ENCODE results near the gene GRHL1.
"Not testable (repeated sequence)": the region's sequence is repeated elsewhere in the genome, so short reads cannot be mapped to it uniquely, and the experiment has no call there.

GRHL1 gene

GRCh38 chr2:10010861-10011605, 59.5 kb downstream of the GRHL1 start:
- DNase-seq = not testable (repeated sequence)

GRCh38 chr2:10011606-10012325, 60.3 kb downstream of the GRHL1 start:
- not testable (repeated sequence) for DNase-seq

- DNase-seq = not testable (repeated sequence)
Observed at GRCh38 chr2:10012366-10012962, 61.0 kb downstream of the GRHL1 start.

DNA sequence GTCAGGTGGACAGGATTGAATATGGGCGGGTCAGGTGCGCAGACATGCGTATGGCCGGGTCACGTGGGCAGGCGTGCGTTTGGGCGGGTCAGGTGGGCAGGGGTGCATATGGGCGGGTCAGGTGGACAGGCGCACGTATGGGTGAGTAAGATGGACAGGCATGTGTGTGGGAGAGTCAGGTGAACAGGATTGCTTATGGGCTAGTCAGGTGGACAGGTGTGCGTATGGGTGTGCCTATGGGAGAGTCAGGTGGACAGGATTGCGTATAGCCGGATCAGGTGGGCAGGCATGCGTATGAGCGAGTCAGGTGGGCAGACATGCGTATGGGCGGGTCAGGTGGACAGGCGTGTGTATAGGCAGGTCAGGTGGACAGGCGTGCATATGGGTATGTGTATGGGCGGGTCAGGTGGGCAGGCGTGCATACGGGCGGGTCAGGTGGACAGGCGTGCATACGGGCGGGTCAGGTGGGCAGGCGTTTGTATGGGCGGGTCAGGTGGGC, 61.5 kb downstream of the GRHL1 start:
- no peak for DNase-seq

- not testable (repeated sequence) for DNase-seq
Observed at GRCh38 chr2:10013651-10014417, 62.3 kb downstream of the GRHL1 start.

- no peak for DNase-seq
Observed at GRCh38 chr2:10014418-10015190, 63.1 kb downstream of the GRHL1 start.

GRCh38 chr2:10015376-10015989, 64.0 kb downstream of the GRHL1 start:
- not testable (repeated sequence) for DNase-seq

- no peak for DNase-seq
Observed at GRCh38 chr2:10016001-10016801, 64.7 kb downstream of the GRHL1 start.

DNA sequence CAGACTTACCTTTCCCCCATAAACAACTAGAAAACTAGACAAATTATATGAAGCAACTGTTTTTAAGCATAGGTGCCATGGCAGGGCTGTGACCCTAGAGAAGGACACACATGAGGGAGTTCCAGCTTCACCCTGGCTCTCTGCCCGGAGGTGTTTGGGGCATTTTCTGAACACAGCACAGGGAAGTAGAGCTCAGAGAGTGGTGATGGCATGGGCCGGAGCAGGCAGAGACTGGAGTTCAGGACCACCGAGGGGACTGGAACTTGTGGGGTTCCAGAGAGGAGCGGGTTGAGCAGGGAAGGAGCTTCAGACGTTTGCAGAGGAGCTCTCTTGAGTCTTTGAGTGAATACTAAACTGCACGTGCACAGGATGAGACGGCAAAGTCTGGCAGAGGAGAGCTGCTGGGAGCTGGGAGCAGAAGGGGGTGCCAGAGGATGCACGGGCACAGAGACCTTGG, 65.3 kb downstream of the GRHL1 start:
- DNase-seq = no peak

- no peak for DNase-seq
Observed at GRCh38 chr2:10017313-10017941, 65.9 kb downstream of the GRHL1 start.

- DNase-seq = no peak
Observed at GRCh38 chr2:10019174-10019573, 67.7 kb downstream of the GRHL1 start.

GRCh38 chr2:10019602-10020400, 68.3 kb downstream of the GRHL1 start:
- DNase-seq = no peak

GRCh38 chr2:10022041-10022421, 70.5 kb downstream of the GRHL1 start:
- DNase-seq = no peak

DNA sequence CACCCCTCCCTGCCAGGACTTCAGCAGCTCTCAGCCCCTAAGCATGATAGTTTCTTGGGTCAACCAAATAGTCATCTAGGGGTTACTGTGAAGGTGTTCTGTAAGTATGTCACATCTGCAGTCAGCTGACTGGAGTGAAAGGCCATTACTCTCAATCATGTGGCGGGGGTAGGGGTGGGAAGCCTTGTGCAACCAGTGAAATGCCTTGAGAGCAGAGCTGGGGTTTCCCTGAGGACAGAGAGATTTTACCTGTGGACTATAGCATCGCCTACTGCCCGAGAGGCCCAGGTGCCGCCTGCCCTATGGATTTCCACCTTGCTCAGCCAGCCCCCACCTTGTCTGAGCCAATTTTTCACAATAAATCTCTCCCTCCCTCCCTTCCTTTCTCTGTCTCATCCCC, 71.0 kb downstream of the GRHL1 start:
- no peak for DNase-seq

DNA sequence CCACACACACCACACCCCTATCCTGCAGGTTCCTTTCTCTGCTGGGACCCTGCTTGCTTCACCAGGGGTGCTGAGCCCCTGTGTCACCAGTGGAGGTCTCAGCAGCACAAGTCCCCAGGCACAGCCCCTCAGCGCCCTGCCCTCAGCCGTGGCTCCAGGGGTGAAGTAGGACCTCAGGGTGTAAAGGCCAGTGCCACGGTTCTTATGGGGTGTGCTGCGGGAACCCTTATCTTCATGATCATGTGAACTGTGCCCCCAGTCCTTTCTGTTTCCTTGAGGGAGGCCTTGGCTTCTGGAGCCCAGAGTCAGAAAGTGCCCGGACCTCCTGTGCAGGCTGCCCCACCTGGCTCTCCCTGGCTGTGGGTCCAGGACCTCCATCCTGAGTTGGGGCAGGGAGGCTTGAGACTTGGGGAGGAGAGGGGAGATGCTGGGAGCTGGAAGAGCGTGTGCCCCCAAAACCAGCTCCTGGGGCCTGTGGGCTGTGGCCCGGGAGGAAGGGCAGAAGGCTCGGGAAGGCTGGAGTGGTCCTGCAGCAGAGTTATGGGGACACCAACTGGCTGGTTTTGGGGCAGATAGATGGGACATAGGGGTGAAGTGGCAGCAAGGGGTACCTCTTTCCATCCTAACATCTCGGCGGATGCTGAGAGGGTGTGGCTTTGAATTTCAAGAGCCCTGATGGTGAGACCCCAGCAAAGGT, 71.6 kb downstream of the GRHL1 start:
- no peak for DNase-seq

DNA sequence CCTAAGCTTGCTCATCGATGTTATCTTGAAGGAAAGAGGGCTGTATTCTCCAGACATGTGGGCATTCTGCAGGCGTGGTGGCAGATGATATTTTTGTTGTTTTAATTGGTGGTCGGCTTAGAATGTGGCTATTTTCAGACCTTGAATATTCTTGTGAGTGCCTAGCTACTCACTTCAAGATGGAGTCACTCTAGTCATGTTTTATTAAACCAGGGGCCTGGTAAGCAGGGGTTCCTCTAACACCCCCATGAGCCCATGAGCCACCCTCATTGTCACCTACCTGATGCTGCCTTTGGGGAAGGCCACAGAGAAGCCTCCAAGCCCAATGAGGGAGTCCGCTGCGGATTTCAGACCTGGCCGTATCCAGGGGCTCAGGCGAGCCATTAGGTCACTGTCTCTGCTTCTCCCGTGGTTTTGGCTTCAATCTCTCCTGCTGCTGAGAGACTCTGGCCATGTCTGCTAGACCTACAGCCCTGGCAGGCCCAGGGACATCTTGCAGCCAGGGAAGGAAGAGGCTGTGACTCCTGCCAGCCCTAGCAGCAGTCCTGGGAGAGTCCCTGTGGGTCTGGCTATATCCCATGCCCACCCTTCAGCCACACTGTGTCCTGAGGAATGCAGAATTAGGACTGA, 75.6 kb downstream of the GRHL1 start:
- no peak for DNase-seq

- DNase-seq = no peak
Observed at GRCh38 chr2:10027660-10028330, 76.3 kb downstream of the GRHL1 start.

All from NCI-H748 treated with DMSO at 0.1 percent for 48 hours (cell line).